ENCODE results near the gene LOXL3. TPM values are rescaled to one million over a fixed set of nuclear protein-coding genes. Genes with fewer than 3 reads are reported as not detected.
"Not testable (repeated sequence)": the region's sequence is repeated elsewhere in the genome, so short reads cannot be mapped to it uniquely, and the experiment has no call there.

LOXL3 gene
- total RNA-seq, 1 donor from 2014 or later, result 0.86 TPM

DNA sequence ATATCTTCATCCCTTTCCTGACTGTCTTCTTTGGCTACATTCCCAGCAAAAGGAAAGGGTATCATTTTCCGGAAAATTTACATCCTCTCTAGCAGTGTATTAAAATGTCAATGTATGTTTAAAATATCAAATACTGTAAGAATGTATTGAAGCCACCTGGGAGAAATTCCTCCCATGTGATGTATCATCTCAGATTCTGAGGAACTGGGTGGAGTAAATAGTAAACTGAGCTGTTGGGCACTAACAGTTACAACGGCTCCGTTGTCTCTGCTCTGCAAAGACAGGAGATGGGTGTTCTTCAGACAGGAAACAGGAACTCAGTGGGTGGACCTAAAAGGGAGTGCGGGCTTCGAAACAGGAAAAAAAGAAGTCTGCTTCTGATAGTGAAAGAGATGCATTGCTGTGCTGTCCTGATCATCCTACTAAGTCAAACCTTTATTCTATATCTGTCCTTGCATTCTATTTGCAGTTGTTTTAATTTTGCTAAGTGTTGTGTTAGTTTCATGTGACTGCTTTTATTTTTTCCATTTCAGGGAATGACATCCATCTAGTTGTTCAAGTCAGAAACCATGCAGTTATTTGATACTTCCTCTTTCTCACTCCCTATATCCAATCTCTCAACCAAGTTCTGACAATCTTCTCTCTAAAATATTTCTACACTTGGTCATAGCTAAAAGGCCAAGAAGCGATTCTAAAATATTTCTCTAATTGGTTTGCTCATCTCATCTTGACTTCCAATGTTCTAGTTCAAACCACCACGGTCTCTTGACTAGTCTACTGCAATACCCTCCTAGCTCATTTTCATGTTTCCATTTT is 20.2 kb upstream of the LOXL3 start:
- peak; percentile 65 for ATAC-seq

GRCh38 chr2:74572178-74572925 is 18.6 kb upstream of the LOXL3 start:
- ATAC-seq (no peak), DNase-seq (ENCODE audit: low spot score) (no peak)

More for the DNA sequence above, 20.2 kb upstream of the LOXL3 start:
- no peak for DNase-seq (ENCODE audit: low spot score)

DNA sequence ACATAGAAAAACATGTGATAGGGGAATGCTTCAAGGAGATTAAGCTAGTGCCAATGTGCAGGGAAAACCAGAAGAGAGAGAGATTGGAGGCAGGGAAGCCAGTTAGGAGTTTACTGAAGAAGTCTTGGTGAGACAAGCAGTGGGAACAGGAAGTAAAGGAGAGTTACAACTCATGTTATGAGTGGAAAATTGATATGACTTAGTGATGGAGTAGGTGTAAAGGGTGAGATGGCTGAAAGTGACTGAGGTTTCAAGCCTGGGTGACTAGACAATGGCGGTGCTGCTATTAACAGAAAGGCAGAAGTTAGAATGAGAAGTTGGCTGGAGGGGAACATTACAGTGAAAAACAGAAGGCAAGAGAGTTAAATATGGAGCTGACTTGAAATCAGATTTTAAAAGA is 17.3 kb upstream of the LOXL3 start:
- DNase-seq (ENCODE audit: low spot score), result no peak
- no peak for ATAC-seq

DNA sequence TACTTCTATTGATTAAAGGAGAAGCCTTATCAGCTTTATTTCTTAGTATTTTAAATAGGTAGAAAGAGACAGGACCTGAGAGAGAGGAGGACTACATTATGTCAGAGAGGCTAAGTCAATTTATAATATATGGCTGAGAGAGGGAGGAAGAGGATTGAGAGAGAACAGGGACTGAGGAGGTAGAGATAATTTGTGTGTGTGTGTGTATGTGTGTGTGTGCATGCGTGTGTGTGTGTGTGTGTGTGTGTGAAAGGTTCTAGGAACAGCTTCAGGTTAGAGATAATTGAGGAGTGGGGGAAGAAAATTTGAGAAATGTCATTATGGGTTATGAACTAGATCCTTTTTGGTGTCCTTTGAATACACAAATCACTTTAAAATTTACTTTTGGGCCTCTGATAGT is 15.9 kb upstream of the LOXL3 start:
- ATAC-seq (no peak), DNase-seq (ENCODE audit: low spot score) (no peak)

- DNase-seq (ENCODE audit: low spot score), result no peak
- no peak for ATAC-seq
Measured at GRCh38 chr2:74567881-74568280, 14.1 kb upstream of the LOXL3 start.

DNA sequence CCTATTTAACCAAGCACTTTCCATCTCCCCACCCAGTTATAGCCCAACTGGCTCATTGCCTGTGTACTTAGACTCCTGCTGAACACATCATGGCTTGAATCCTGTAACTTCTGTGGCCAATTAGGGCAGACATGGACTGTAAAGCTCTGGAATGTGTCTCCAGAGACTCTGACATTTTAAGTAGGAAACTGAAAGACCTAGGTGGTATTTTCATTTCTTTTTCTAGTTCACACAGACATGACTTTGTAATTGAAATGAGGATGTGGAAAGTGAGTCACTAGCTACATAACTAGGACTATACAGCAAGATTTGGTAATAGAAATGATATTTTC is 13.0 kb upstream of the LOXL3 start:
- DNase-seq (ENCODE audit: low spot score), result no peak

DNA sequence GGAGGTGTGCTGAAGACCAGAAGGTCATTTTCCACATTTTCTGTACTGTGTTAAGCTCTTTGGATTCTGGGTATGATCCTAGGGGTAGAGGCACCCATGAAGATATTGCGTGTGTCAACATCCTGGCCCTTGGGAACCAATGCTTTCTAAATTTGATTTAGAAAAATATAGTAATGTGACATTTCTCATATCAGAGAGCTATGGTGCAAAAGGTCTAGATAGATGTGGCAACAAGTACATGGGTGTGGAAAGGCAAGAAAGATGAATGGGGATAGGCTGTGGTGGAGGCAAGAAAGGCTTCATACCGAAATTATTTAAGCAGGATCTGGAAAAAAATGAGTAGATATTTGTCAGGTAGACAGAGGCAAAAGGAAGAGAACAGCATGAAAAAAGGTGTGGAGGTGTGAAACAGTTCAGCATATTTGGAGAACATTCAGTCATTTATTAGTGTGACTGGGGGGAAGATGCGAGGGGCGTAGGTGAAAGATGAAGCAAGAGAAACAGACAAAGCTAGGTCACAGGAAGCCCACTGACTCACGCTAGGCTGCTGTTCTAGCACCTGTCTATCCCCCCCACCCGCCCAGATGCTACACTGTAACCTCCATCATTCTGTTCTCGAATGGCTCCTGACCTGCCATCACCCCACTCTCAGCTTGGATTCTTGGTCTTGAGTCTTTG is 12.5 kb upstream of the LOXL3 start:
- no peak for DNase-seq (ENCODE audit: low spot score)
- ATAC-seq, result no peak

More for the DNA sequence above, 13.0 kb upstream of the LOXL3 start:
- ATAC-seq, result no peak

- ATAC-seq, result no peak
Measured at GRCh38 chr2:74564222-74564621, 10.5 kb upstream of the LOXL3 start.

GRCh38 chr2:74562126-74562775 is 8.5 kb upstream of the LOXL3 start:
- ATAC-seq, result no peak
- DNase-seq (ENCODE audit: low spot score), result no peak

More at GRCh38 chr2:74564222-74564621, 10.5 kb upstream of the LOXL3 start:
- no peak for DNase-seq (ENCODE audit: low spot score)

DNA sequence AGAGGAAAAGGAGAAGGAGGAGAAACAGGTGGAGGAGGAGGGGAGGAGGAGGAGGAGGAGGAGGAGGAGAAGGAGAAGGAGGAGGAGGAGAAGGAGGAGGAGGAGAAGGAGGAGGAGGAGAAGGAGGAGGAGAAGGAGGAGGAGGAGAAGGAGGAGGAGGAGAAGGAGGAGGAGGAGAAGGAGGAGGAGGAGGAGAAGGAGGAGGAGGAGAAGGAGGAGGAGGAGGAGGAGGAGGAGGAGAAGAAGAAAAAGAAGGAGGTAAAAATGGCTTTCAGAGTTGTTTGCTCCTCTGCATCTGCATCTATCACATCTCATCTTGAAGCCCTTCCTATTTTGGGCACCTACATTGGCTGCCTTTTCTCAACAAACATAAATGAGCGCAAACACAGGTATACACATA is 7.3 kb upstream of the LOXL3 start:
- not testable (repeated sequence) for ATAC-seq; DNase-seq (ENCODE audit: low spot score)

GRCh38 chr2:74560591-74560990 is 6.8 kb upstream of the LOXL3 start:
- DNase-seq (ENCODE audit: low spot score) (no peak), ATAC-seq (no peak)

DNA sequence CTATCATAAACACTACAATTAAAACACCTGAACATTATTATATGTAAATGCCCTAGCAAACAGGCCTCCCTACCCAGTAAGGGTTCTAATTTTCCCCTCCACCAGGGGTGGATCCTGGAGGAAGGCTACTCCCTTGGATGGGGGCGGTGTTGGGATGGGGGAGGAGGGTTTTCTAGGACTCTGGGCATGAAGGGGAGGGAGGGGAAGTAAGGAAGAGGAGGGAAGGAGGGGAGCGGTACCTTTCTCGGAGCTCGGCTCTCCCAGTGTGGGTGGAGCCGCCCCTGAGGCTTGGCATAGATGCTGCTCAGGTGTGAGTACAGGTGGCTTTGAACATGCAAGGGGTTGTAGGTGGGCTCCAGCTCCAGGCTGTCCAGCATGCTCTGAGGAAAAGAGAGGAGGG is 6.2 kb upstream of the LOXL3 start:
- no peak for ATAC-seq
- no peak for DNase-seq (ENCODE audit: low spot score)

- no peak for ATAC-seq
- no peak for DNase-seq (ENCODE audit: low spot score)
Measured at GRCh38 chr2:74558284-74559230, 4.8 kb upstream of the LOXL3 start.

DNA sequence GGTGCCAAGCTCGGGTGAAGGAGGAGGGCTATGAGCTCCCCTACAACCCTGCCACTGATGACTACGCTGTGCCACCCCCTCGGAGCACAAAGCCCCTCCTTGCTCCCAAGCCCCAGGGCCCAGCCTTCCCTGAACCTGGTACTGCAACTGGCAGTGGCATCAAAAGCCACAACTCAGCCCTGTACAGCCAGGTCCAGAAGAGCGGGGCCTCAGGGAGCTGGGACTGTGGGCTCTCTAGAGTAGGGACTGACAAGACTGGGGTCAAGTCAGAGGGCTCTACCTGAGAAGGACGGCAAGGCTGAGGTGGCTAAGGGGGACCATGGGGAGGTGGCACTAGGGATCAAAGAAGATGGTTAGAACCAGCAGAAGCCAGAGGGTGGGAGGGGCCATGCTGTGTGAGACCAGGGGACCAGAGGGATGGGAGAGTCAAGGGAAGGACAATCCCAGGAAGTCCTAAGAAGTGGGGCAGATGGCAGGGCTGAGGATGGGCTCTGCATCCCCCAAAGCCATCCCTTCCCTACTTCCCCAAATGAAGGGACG is 3.2 kb upstream of the LOXL3 start:
- ATAC-seq (no peak), DNase-seq (ENCODE audit: low spot score) (no peak)

DNA sequence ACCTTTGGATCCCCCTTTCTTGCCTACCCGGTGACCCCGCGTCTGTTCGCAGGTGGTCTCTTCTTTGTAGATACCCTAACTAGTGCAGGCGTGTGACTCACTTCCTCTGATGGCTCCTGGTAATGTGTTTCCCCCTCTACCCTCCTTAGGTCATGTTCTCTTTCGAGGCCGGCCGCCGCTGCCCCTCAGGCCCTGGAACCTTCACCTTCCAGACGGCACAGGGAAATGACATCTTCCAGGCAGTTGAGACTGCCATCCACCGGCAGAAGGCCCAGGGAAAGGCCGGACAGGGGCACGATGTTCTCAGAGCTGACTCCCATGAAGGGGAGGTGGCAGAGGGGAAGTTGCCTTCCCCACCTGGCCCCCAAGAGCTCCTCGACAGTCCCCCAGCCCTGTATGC is 2.4 kb upstream of the LOXL3 start:
- DNase-seq (ENCODE audit: low spot score) (no peak), ATAC-seq (no peak)

DNA sequence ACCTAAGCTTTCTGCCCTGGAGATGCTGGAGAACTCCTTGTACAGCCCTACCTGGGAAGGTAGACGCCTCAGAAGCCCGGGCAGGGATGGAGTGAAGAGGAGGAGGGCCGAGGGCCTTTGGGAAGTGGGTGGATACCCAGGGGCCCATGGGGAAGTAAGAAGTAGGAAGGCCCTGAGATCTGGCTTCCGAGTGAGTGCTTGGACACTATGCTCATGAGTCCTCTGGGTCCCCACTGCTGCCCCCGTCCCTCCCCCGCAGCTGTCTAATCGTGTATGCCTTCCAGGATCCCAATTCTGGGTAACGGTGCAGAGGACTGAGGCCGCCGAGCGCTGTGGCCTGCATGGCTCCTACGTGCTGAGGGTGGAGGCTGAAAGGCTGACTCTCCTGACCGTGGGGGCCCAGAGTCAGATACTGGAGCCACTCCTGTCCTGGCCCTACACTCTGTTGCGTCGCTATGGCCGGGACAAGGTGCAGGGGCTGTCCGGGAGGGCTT is 1.9 kb upstream of the LOXL3 start:
- DNase-seq (ENCODE audit: low spot score) (no peak), ATAC-seq (peak; percentile 8)

DNA sequence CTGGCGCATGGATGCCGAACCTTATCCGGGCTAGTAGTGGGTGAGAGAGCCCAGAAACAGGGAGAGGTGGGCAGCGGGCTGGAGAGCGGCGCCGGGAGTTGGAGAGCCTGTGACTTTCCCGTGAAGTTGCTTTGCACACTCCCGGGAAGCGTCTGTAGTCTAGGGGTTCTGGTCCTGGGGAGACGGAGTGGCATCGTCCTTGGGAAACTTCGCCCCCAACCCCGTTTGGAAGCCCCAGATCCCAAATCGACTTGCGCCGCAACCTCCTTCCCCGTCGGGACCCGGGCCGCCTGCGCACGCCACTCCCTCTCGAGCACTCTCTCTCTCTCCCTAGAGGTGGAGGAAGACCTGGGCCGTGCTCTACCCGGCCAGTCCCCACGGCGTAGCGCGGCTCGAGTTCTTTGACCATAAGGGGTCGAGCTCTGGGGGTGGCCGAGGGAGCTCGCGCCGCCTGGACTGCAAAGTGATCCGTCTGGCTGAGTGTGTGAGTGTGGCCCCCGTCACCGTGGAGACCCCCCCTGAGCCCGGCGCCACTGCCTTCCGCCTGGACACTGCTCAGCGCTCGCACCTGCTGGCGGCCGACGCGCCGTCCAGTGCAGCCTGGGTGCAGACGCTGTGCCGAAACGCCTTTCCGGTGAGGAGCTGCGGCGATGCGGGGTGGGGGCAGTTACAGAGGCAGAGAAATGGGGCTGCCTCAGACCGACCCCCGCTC is 1.2 kb upstream of the LOXL3 start:
- ATAC-seq, result peak; percentile 49
- peak; percentile 55 for DNase-seq (ENCODE audit: low spot score)

DNA sequence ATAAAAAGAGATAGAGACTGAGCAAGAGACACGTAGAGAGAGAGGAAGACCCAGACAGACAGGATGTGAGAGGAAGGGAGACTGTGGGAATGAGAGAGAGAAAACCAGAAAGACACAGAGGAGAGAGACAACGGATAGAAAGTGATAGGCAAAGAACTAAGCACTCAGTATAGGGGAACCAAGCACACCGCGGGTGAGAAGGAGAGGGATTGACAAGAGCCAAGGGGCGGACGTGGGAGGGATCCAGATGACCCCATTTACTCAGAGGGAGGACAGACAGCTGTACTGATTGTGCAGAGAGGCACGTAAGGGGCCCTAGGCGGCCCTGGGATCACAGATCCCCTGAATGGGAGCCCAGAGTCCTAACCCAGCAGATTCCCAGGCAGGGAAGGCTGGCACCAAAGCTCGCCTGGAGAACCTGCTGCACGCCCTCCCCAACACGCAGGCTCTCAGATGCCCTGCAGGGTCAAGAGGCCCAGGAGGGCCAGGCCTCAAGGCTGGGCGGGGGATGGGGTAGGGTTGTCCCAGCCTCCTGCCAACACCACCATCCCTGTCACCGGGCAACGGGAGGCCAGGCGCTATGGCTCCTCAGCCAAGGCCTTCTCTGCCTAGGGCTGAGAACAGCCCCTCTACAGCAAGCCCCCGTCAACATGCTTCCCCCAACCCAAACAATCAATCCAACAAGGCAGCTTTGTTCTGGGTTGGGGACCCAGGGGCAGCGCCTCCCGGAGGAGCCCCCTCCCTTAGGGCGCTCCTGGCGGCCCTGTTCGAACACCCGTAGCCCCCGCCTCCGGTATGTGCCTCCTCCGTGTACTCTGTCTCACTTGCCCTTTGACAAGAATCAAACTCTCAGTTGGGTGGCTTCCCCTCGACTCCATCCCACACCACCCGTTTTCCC is 579 bp downstream of the LOXL3 start:
- ATAC-seq (no peak), DNase-seq (ENCODE audit: low spot score) (no peak)
